Subcutaneous adipose tissue (tissue), 4 donors: Measurements from ENCODE around the gene OTOP3. TPM values are rescaled to one million over a fixed set of nuclear protein-coding genes. Genes with fewer than 3 reads are reported as not detected.

ENCODE experiments used
- total RNA-seq, 4 donors: library from RNA; depleted of rRNA; stranded (reverse); fragments of >200 nt; gene quantifications; one replicate each; pipeline ENCODE4 v1.1.0, GENCODE V29; 2016
- TF ChIP-seq, protein P1 (sequence below): fragments of 450-650 bp; IDR thresholded peaks from one replicate; pipeline ENCODE4 v1.5.1; 2016; ENCODE audit warnings: low read depth, mild to moderate bottlenecking, control low read depth, antibody characterized with exemption, moderate library complexity

OTOP3 gene
- total RNA-seq, 4 donors from 2014 or later: not detected

DNA sequence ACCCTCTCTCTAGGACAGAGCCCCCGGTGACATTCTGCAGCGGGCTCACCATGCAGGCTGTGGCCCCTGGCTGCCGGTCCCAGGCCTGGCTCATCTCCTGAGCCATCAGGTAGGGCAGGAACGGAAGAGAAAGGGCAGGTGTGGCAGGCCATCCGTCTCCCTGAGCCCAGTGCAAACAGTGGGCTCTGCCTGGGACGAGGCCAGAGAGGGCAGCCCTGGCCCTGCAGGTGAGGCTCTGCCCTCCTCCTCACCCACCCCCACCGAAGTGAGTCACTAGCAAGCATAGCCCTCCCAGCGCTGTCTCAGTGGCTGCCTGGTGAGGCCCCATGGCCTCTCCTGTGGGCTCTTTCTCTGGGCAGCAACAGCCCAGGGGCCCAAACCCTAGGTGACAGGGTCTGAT is 14.5 kb downstream of the OTOP3 start:
- TF ChIP-seq, protein P1, sequence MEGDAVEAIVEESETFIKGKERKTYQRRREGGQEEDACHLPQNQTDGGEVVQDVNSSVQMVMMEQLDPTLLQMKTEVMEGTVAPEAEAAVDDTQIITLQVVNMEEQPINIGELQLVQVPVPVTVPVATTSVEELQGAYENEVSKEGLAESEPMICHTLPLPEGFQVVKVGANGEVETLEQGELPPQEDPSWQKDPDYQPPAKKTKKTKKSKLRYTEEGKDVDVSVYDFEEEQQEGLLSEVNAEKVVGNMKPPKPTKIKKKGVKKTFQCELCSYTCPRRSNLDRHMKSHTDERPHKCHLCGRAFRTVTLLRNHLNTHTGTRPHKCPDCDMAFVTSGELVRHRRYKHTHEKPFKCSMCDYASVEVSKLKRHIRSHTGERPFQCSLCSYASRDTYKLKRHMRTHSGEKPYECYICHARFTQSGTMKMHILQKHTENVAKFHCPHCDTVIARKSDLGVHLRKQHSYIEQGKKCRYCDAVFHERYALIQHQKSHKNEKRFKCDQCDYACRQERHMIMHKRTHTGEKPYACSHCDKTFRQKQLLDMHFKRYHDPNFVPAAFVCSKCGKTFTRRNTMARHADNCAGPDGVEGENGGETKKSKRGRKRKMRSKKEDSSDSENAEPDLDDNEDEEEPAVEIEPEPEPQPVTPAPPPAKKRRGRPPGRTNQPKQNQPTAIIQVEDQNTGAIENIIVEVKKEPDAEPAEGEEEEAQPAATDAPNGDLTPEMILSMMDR: no peak

DNA sequence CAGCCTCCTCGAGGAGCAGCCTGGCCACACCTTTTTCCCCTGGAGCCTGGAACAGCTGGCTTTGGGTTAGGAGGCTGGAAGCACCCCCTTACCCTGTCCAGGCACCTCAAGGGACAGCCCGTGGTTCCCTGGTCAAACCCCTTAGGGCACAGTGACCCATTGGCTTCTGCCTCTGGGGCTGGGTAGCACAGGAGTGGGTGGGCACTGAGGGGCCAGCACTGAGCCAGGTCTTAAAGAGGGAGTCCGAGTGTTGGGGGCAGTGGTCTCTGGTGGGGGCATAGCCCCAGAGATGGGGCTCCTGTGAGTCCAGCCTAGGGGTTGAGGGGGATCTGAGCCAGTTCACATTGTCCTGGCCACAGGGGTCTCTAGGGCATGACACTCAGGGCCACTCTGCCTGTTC is 15.4 kb downstream of the OTOP3 start:
- TF ChIP-seq, protein P1: no peak

DNA sequence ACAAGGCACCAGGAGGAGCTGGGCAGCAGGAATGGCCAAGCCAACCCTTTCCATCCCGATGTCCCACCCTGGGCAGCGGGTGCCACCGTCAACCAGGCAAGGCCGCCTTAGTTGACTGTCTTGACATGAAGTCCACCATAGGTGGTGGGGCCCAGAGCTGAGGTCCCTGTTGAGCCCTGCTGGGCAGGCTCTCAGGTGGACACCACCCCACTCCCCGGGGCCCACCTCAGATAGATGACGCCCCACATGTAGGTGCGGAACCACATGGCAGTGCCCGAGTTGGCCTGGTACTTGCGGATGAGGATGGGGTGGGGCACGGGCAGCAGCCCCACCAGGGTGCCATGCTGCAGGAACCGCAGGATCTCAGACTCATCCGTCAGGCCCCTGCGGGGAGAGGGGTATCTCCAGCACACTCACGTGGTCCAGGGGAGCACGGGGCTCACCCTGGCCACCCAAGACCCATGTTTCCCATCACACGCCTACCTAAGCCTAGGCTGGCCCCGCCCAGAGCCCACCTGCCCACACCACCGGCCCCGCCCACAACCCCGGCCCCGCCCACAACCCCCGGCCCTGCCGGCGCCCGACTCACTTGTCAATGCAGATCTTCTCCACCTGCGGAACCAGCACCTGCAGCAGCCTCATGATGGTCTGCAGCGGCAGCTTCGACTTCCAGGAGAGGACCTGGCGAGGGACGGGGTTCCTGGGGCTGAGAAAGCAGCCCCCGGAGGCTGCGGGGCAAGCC is 16.2 kb downstream of the OTOP3 start:
- TF ChIP-seq, protein P1: no peak

DNA sequence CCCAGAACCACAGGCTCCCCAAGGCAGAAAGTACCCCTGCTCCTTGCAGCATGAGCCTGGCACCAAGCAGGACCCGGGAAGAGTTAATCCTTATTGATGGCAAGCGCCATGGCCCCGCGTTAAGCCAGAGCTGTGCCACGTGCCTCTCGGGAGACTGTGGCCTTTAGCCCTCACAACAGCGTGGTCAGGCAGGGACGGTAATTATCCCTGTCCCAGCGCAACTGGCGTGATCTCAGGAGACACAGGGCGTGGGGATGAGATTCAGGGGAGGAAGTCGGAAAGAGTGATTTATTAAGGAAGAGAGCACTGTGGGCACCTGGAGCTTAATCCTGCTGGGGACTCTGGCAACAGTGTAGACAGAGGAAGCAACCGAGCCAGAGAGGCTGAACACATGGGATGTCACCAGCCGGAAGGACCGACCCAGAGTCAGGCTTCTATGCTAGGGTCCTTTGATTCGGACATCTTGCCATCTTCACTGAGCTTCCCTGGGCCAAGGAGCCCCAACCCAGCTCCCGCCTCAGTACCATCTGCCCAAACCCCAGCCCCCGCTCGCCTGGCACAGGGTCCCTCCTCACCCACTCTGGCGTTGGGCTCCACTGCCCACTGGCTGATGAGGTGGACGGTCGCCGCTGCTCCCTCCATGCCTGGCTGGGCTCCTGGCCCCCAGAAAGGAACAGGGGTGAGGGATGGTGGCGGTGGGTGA is 16.9 kb downstream of the OTOP3 start:
- TF ChIP-seq, protein P1: no peak

DNA sequence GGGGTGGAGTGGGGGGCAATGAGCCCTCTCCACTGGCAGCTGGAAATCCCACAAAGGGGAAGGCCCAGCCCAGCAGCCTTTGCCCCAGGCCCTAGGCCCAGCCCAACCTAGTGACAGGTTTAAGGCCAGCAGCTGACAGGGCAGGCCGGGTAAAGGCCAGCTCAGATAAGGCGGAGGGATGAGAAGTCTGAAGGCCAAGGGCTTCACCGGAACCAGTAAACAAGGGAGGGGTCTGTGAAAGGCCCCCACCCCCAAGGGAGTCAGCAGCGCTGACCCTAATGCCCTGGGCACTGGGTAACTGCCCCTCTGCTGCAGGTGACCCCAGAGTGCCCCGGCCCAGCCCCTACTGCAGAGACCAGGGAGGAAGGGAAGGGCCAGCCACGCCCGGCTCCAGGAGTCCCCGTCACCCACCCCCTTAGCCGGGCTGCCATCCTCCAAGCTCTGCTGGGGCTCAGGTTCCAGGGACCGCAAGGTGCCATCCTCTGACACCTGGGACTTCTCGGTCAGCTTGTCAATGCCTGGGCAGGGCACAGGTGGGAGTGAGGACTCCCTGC is 17.5 kb downstream of the OTOP3 start:
- TF ChIP-seq, protein P1: no peak

DNA sequence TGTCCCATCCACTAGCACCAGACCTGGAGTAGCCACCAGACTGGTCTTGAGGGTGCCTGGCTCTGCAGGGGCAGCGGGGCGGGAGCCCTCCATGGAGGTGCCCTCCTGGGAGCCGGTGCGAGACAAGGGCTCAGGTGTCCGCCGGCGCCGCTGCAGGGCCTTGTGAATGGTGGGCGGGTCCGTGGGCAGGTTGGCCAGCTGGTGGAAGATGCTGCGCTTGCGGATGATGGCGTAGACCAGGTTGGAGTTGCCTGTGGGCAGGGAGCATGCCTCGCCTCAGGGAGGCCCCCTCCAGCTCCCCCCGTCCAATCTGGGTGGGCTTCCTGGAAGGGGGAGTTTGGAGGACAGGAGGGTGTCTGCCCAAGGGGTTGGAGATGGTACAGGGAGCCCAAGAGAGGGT is 18.4 kb downstream of the OTOP3 start:
- TF ChIP-seq, protein P1: no peak
